HG03571 (cell line): ENCODE results near the gene FKRP.
A peak's percentile ranks its signal among the peaks of the same experiment; 100 is the strongest.

Experiments
- ATAC-seq: cut with Tn5 transposase; IDR thresholded peaks from one replicate; pipeline ENCODE4 v1.9.1; 2021; ENCODE audit not compliant: unreplicated experiment

The FKRP gene

GRCh38 chr19:46718934-46719622, 26.8 kb upstream of the FKRP start:
- ATAC-seq = peak; percentile 32

GRCh38 chr19:46719629-46720502, 26.0 kb upstream of the FKRP start:
- ATAC-seq = no peak

- no peak for ATAC-seq
Observed at GRCh38 chr19:46720503-46721239, 25.2 kb upstream of the FKRP start.

GRCh38 chr19:46721269-46722003, 24.4 kb upstream of the FKRP start:
- no peak for ATAC-seq

- ATAC-seq = no peak
Observed at GRCh38 chr19:46722004-46722380, 23.9 kb upstream of the FKRP start.

- ATAC-seq = no peak
Observed at GRCh38 chr19:46722421-46723022, 23.3 kb upstream of the FKRP start.

GRCh38 chr19:46723023-46723461, 22.8 kb upstream of the FKRP start:
- ATAC-seq = no peak

GRCh38 chr19:46723471-46723870, 22.4 kb upstream of the FKRP start:
- ATAC-seq = no peak

GRCh38 chr19:46724468-46724867, 21.4 kb upstream of the FKRP start:
- no peak for ATAC-seq

- ATAC-seq = no peak
Observed at GRCh38 chr19:46725036-46725820, 20.6 kb upstream of the FKRP start.

GRCh38 chr19:46725859-46726393, 19.9 kb upstream of the FKRP start:
- ATAC-seq = no peak

GRCh38 chr19:46726551-46726950, 19.3 kb upstream of the FKRP start:
- no peak for ATAC-seq

GRCh38 chr19:46726971-46727501, 18.8 kb upstream of the FKRP start:
- ATAC-seq = no peak

GRCh38 chr19:46727757-46728156, 18.1 kb upstream of the FKRP start:
- no peak for ATAC-seq

GRCh38 chr19:46728208-46728607, 17.6 kb upstream of the FKRP start:
- no peak for ATAC-seq

GRCh38 chr19:46728693-46729339, 17.0 kb upstream of the FKRP start:
- no peak for ATAC-seq

GRCh38 chr19:46729696-46730095, 16.2 kb upstream of the FKRP start:
- ATAC-seq = no peak

GRCh38 chr19:46730187-46730586, 15.7 kb upstream of the FKRP start:
- no peak for ATAC-seq

GRCh38 chr19:46730595-46730994, 15.3 kb upstream of the FKRP start:
- no peak for ATAC-seq
